Measurements from ENCODE around the gene NPW.

DNA sequence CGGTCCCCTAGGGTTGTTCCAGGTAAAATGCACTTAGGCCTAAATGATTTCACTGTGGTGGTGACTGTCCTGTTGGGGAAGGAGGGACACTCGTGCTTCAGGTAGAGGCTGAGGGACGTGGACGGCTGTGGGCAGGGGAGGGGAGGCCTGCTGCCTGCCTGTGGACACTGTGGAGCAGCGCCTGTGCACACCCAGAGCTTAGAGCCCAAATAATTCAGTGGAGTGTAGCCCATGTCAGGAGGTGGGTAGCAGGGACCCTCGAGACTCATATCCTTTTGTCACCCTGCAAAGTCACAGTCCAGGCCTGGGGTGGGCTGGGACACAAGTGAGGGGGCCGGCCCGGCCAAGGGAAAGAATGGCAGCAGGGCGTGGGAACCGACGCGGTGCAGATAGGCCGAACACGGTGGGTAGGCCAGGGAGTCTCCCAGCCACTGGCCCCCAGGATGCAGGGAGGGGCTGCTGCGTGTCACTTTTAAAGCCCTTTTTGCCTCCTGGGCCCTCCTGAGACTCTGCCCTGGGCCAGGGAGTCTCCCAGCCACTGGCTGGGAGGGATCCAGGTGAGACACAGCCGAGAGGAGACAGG lies 6.4 kb downstream of the NPW start:
- TF ChIP-seq, protein P1, sequence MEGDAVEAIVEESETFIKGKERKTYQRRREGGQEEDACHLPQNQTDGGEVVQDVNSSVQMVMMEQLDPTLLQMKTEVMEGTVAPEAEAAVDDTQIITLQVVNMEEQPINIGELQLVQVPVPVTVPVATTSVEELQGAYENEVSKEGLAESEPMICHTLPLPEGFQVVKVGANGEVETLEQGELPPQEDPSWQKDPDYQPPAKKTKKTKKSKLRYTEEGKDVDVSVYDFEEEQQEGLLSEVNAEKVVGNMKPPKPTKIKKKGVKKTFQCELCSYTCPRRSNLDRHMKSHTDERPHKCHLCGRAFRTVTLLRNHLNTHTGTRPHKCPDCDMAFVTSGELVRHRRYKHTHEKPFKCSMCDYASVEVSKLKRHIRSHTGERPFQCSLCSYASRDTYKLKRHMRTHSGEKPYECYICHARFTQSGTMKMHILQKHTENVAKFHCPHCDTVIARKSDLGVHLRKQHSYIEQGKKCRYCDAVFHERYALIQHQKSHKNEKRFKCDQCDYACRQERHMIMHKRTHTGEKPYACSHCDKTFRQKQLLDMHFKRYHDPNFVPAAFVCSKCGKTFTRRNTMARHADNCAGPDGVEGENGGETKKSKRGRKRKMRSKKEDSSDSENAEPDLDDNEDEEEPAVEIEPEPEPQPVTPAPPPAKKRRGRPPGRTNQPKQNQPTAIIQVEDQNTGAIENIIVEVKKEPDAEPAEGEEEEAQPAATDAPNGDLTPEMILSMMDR (IDR thresholded peaks at IDR 0.05; ENCODE audit: low read depth, low read length): no peak
- no peak for TF ChIP-seq EZH2phosphoT487 (IDR thresholded peaks at IDR 0.05; ENCODE audit: low read depth)
